ENCODE data around the gene RBM33. TPM values are rescaled to one million over a fixed set of nuclear protein-coding genes. Genes with fewer than 3 reads are reported as not detected.

Gene RBM33
- polyA plus RNA-seq, 1 donor (not counting 4 experiments of a cell fraction or from before 2014, with no cell fraction given) = 8.9 TPM

GRCh38 chr7:155624412-155624811, 20.0 kb upstream of the RBM33 start:
- no peak for FAIRE-seq
- dilution Hi-C loops (cut with MboI; ENCODE audit: extremely low pct_ligation_motif_present, low sequenced_read_pairs) = no loop called here
- no peaks in the 10 kb centered on the region for H3K36me3 ChIP-seq (ENCODE audit: control insufficient read depth in 2 of 2, extremely low read depth in 1 of 2, insufficient read depth in 2 of 2, low read length in 2 of 2)

DNA sequence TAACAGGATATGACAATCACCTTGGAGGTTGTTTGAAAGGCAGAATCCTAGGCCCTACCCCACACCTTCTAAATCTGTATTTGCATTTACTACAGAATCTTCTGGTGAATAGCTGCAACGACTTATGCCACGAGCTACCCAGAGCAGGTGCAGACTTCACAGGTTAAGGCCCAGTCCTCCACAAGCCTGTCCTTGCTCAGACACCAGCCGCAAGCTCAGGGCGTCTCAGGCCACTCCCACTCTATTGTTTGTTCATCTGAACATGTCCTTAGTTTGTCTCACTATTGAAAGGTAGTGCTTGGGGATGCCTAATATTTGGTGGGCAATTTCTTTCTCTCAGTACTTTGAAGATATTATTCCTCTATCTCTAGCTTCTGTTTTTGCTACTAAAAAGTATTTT, 18.9 kb upstream of the RBM33 start:
- no peak for FAIRE-seq
- no peaks in the 10 kb centered on the region for H3K36me3 ChIP-seq (ENCODE audit: control insufficient read depth in 2 of 2, extremely low read depth in 1 of 2, insufficient read depth in 2 of 2, low read length in 2 of 2)

More at GRCh38 chr7:155624412-155624811, 20.0 kb upstream of the RBM33 start:
- Histone ChIP-seq H4K20me1 (ENCODE audit: control insufficient read depth, extremely low read depth, insufficient read depth, low read length) (no peaks in the 10 kb centered on the region), H3K9me1 (ENCODE audit: control insufficient read depth, extremely low read depth, insufficient read depth, low read length) (no peaks in the 10 kb centered on the region), H3K4me3 (ENCODE audit: control insufficient read depth in 2 of 3, extremely low read depth in 1 of 3, insufficient read depth in 2 of 3, low read depth in 1 of 3, low read length in 3 of 3) (no peak overlapping the region), H3K79me2 (ENCODE audit: control insufficient read depth, insufficient read depth, low read length) (no peaks in the 10 kb centered on the region), H3K27me3 (ENCODE audit: control insufficient read depth, extremely low read depth, insufficient read depth, low read length) (peaks cover 11% of the 10 kb centered on the region), H3K4me2 (ENCODE audit: control insufficient read depth, extremely low read depth, insufficient read depth, low read depth, low read length) (no peak overlapping the region), H3K9me3 (ENCODE audit: control insufficient read depth, low read depth, low read length) (no peaks in the 10 kb centered on the region), H3K4me1 (ENCODE audit: control insufficient read depth, extremely low read depth, insufficient read depth, low read length) (no peaks in the 10 kb centered on the region), H3K9ac (ENCODE audit: control insufficient read depth, extremely low read depth, insufficient read depth, low read length) (no peak overlapping the region), H3K27ac (ENCODE audit: control insufficient read depth, insufficient read depth, low read length) (no peak overlapping the region), H2AFZ (ENCODE audit: control insufficient read depth, low read length) (no peak overlapping the region)
- DNase-seq (ENCODE audit: low read depth, low spot score) = no peak
- TF ChIP-seq, protein P1, sequence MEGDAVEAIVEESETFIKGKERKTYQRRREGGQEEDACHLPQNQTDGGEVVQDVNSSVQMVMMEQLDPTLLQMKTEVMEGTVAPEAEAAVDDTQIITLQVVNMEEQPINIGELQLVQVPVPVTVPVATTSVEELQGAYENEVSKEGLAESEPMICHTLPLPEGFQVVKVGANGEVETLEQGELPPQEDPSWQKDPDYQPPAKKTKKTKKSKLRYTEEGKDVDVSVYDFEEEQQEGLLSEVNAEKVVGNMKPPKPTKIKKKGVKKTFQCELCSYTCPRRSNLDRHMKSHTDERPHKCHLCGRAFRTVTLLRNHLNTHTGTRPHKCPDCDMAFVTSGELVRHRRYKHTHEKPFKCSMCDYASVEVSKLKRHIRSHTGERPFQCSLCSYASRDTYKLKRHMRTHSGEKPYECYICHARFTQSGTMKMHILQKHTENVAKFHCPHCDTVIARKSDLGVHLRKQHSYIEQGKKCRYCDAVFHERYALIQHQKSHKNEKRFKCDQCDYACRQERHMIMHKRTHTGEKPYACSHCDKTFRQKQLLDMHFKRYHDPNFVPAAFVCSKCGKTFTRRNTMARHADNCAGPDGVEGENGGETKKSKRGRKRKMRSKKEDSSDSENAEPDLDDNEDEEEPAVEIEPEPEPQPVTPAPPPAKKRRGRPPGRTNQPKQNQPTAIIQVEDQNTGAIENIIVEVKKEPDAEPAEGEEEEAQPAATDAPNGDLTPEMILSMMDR (optimal IDR thresholded peaks at IDR 0.05 in 1 of 3, IDR thresholded peaks at IDR 0.05 in 1 of 3, conservative IDR thresholded peaks at IDR 0.05 in 1 of 3; ENCODE audit: extremely low read depth in 1 of 3, insufficient read depth in 2 of 3, low read length in 3 of 3) = no peak
- TF ChIP-seq EZH2 (IDR thresholded peaks at IDR 0.05; ENCODE audit: low read length) = no peak

More for the DNA sequence above, 18.9 kb upstream of the RBM33 start:
- TF ChIP-seq, protein P1 (optimal IDR thresholded peaks at IDR 0.05 in 1 of 3, IDR thresholded peaks at IDR 0.05 in 1 of 3, conservative IDR thresholded peaks at IDR 0.05 in 1 of 3; ENCODE audit: extremely low read depth in 1 of 3, insufficient read depth in 2 of 3, low read length in 3 of 3) = no peak
- no peak for TF ChIP-seq EZH2 (IDR thresholded peaks at IDR 0.05; ENCODE audit: low read length)
- no peaks in the 10 kb centered on the region for H3K79me2 ChIP-seq (ENCODE audit: control insufficient read depth, insufficient read depth, low read length)
- H2AFZ ChIP-seq (ENCODE audit: control insufficient read depth, low read length) = no peak overlapping the region
- no peaks in the 10 kb centered on the region for H3K4me1 ChIP-seq (ENCODE audit: control insufficient read depth, extremely low read depth, insufficient read depth, low read length)
- DNase-seq (ENCODE audit: low read depth, low spot score) = no peak
- dilution Hi-C loops (cut with MboI; ENCODE audit: extremely low pct_ligation_motif_present, low sequenced_read_pairs) = no loop called here
- no peak overlapping the region for H3K4me3 ChIP-seq (ENCODE audit: control insufficient read depth in 2 of 3, extremely low read depth in 1 of 3, insufficient read depth in 2 of 3, low read depth in 1 of 3, low read length in 3 of 3)
- no peak overlapping the region for H3K27ac ChIP-seq (ENCODE audit: control insufficient read depth, insufficient read depth, low read length)
- H4K20me1 ChIP-seq (ENCODE audit: control insufficient read depth, extremely low read depth, insufficient read depth, low read length) = no peaks in the 10 kb centered on the region
- H3K27me3 ChIP-seq (ENCODE audit: control insufficient read depth, extremely low read depth, insufficient read depth, low read length) = peaks cover 6% of the 10 kb centered on the region
- no peak overlapping the region for H3K9ac ChIP-seq (ENCODE audit: control insufficient read depth, extremely low read depth, insufficient read depth, low read length)
- no peaks in the 10 kb centered on the region for H3K9me3 ChIP-seq (ENCODE audit: control insufficient read depth, low read depth, low read length)
- no peaks in the 10 kb centered on the region for H3K9me1 ChIP-seq (ENCODE audit: control insufficient read depth, extremely low read depth, insufficient read depth, low read length)
- H3K4me2 ChIP-seq (ENCODE audit: control insufficient read depth, extremely low read depth, insufficient read depth, low read depth, low read length) = no peak overlapping the region
